K562 (cell line): ENCODE results near the gene SRD5A1. TPM values are rescaled to one million over a fixed set of nuclear protein-coding genes. Genes with fewer than 3 reads are reported as not detected.

Experiments used
- ATAC-seq: fragments of 200-7000 bp; cut with Tn5 transposase; 3 replicates; pipeline ENCODE4 v1.9.1; 2020; ENCODE audit warnings: moderate library complexity
- BruUV-seq: library from RNA; stranded (reverse); fragments of 400-500 nt; replicated peaks from 2 replicates; lab custom pipeline; 2021; lab: Mats Ljungman, UMichigan
- CTCF ChIA-PET: fragments of 300-600 bp; formaldehyde crosslinking; extraction: SDS; loops from one replicate; lab custom pipeline; 2021; ENCODE audit warnings: low intra/inter-chr PET ratio; lab: Yijun Ruan, JAX
- POLR2A ChIA-PET: fragments of 300-600, 350-650 bp; sonication (Branson Sonifier 250); formaldehyde crosslinking; extraction: SDS; loops from one replicate; lab custom pipeline; 2021; ENCODE audit warnings: antibody characterized with exemption, inconsistent platforms; lab: Yijun Ruan, JAX
- DNase-seq, 4 experiments: peaks; one replicate each; pipeline versions ENCODE4 v3.0.0 to v3.0.0-alpha.2; 2011 to 2018; ENCODE audit warnings: low spot score in 3 of 4, mixed read lengths in 3 of 4; ENCODE audit errors: extremely low read depth in 1 of 4
- FAIRE-seq: peaks from 2 replicates; lab custom pipeline; 2011; peaks lifted over from hg19 to GRCh38; lab: Jason Lieb, UNC
- H2AFZ ChIP-seq: 2 replicates; pipeline ENCODE4 v1.6.0; 2011; ENCODE audit warnings: low read depth, low read length, control low read depth, inconsistent platforms
- H3K27ac ChIP-seq: fragments of 200-600 bp; 3 replicates; pipeline ENCODE4 v1.8.0; 2011; ENCODE audit warnings: low read depth, mild to moderate bottlenecking, control low read depth, inconsistent platforms, low read length, moderate library complexity, mixed read lengths; ENCODE audit errors: extremely low read depth
- H3K27me3 ChIP-seq, 2 experiments: fragments of 300-600 bp in 1 of 2; 2 replicates in 1 of 2; 3 replicates in 1 of 2; pipeline versions ENCODE4 v1.6.0 to v1.8.0; 2011; ENCODE audit warnings: inconsistent platforms in 2 of 2, low read length in 2 of 2, mild to moderate bottlenecking in 1 of 2, mixed read lengths in 1 of 2, moderate library complexity in 1 of 2; ENCODE audit not compliant: control insufficient read depth in 2 of 2, insufficient read depth in 2 of 2
- H3K36me3 ChIP-seq: fragments of 300-600 bp; 3 replicates; pipeline ENCODE4 v1.8.0; 2011; ENCODE audit warnings: mild to moderate bottlenecking, low read length, inconsistent platforms; ENCODE audit not compliant: control insufficient read depth, insufficient read depth
- H3K4me1 ChIP-seq, 2 experiments: fragments of 200-600 bp in 1 of 2; replicated peaks in 1 of 2; 2 replicates in 1 of 2; 3 replicates in 1 of 2; pipeline versions ENCODE4 v1.5.1 to v1.8.0; 2011; ENCODE audit warnings: inconsistent platforms in 2 of 2, low read length in 2 of 2, mild to moderate bottlenecking in 1 of 2, mixed read lengths in 1 of 2, moderate library complexity in 1 of 2; ENCODE audit not compliant: control insufficient read depth in 2 of 2, insufficient read depth in 2 of 2
- H3K4me2 ChIP-seq: 2 replicates; pipeline ENCODE4 v1.6.1; 2011; ENCODE audit warnings: low read length, control low read depth, inconsistent platforms, mixed read lengths; ENCODE audit not compliant: insufficient read depth
- H3K4me3 ChIP-seq: fragments of 200-600 bp; sonication (generic), shearing (Covaris generic); 2 replicates; pipeline ENCODE4 v1.5.1; 2016; ENCODE audit warnings: control low read depth, inconsistent platforms
- H3K79me2 ChIP-seq: fragments of 200-600 bp; 3 replicates; pipeline ENCODE4 v1.8.0; 2011; ENCODE audit warnings: low read length, inconsistent platforms; ENCODE audit not compliant: control insufficient read depth, insufficient read depth
- H3K9ac ChIP-seq, 2 experiments: 2 replicates each; pipeline versions ENCODE4 v1.6.0 to v1.6.1; 2011; ENCODE audit warnings: low read depth in 2 of 2, low read length in 2 of 2, control low read depth in 1 of 2, inconsistent platforms in 1 of 2, mild to moderate bottlenecking in 1 of 2, mixed read lengths in 1 of 2; ENCODE audit not compliant: insufficient read depth in 1 of 2
- H3K9me1 ChIP-seq: one replicate; pipeline ENCODE4 v1.6.0; 2011; ENCODE audit warnings: inconsistent platforms, mild to moderate bottlenecking, low read length, moderate library complexity; ENCODE audit not compliant: control insufficient read depth, insufficient read depth
- H3K9me3 ChIP-seq: replicated peaks from 2 replicates; pipeline ENCODE4 v1.5.1; 2011; ENCODE audit warnings: low read depth, low read length, inconsistent platforms; ENCODE audit not compliant: control insufficient read depth, insufficient read depth
- H4K20me1 ChIP-seq: replicated peaks from 2 replicates; pipeline ENCODE4 v1.6.1; 2011; ENCODE audit warnings: low read length, inconsistent platforms, mixed read lengths; ENCODE audit not compliant: control insufficient read depth, insufficient read depth
- NCOA4 ChIP-seq: fragments of 450-650 bp; IDR thresholded peaks from 2 replicates; pipeline ENCODE4 v1.6.1; 2018; ENCODE audit warnings: mild to moderate bottlenecking; ENCODE audit not compliant: partially characterized antibody
- POU5F1 ChIP-seq: fragments of 150-350 bp; IDR thresholded peaks from 2 replicates; pipeline ENCODE4 v1.6.1; 2014; ENCODE audit warnings: borderline replicate concordance, low read length, low read depth, mild to moderate bottlenecking; ENCODE audit not compliant: partially characterized antibody
- SMAD4 ChIP-seq: fragments of 250-450 bp; sonication (Bioruptor Pico); conservative IDR thresholded peaks from 2 replicates; pipeline ENCODE4 v1.8.0; 2021; ENCODE audit warnings: inconsistent platforms, mild to moderate bottlenecking, moderate library complexity
- SREBF1 ChIP-seq: fragments of 150-350 bp; IDR thresholded peaks from 2 replicates; pipeline ENCODE4 v1.6.1; 2014; ENCODE audit warnings: antibody characterized with exemption, low read depth, low read length, borderline replicate concordance
- STAT5A ChIP-seq: IDR thresholded peaks from 2 replicates; pipeline ENCODE4 v1.6.1; 2012; ENCODE audit warnings: low read length, inconsistent platforms, borderline replicate concordance
- WGBS: fragments of 100-300 bp; shearing (Covaris generic); methylation state at CpG from one replicate; pipeline ENCODE4 v1.1.6; 2016; ENCODE audit warnings: low coverage, mixed read lengths; ENCODE audit not compliant: insufficient coverage; ENCODE audit errors: missing lambda C conversion rate; 5-methylcytosine and 5-hydroxymethylcytosine counted together
- in situ Hi-C: fragments of 300-500 bp; cut with MboI; formaldehyde crosslinking; loops from 4 replicates; pipeline ENCODE4 v1.15.0; 2018; ENCODE audit warnings: inconsistent platforms, mixed read lengths
- intact Hi-C: fragments of 100-400 bp; cut with micrococcal nuclease; formaldehyde crosslinking; loops from 2 replicates; pipeline ENCODE4 v1.14.2; 2022
- polyA plus RNA-seq, 8 experiments: library from polyadenylated mRNA; depleted of rRNA in 4 of 8; stranded (reverse) in 5 of 8; unstranded in 3 of 8; fragments of >200 nt; fragmentation: Nextera tagmentation in 2 of 8; fragmentation: Illumina TruSeq in 1 of 8; extraction: Ambion mirVana in 2 of 8; extraction: Trizol in 1 of 8; gene quantifications; 2 replicates each; pipeline versions ENCODE4 v1.2.1 to v1.2.3, GENCODE V29; 2011 to 2014; ENCODE audit warnings: inconsistent platforms in 1 of 8, missing spikeins in 1 of 8
- total RNA-seq, 7 experiments: library from RNA; depleted of rRNA in 6 of 7; stranded (reverse); fragments of >200 nt in 6 of 7; fragmentation: Illumina TruSeq in 2 of 7; extraction: Trizol in 2 of 7; gene quantifications; 2 replicates each; pipeline versions ENCODE4 v1.2.1 to v1.2.3, GENCODE V29; 2011 to 2021; ENCODE audit warnings: low replicate concordance in 1 of 7
- TF ChIP-seq, protein P1 (sequence below): fragments of 150-350 bp; IDR thresholded peaks from 2 replicates; pipeline ENCODE4 v1.6.1; 2014; ENCODE audit warnings: low read depth, mild to moderate bottlenecking, low read length, borderline replicate concordance

SRD5A1 gene
- total and polyA plus RNA-seq, 9 of the 15 experiments (the other 6 are each of a cell fraction or from before 2014, with no cell fraction given), result 1.3 to 22.6 (median 8.1) TPM

DNA sequence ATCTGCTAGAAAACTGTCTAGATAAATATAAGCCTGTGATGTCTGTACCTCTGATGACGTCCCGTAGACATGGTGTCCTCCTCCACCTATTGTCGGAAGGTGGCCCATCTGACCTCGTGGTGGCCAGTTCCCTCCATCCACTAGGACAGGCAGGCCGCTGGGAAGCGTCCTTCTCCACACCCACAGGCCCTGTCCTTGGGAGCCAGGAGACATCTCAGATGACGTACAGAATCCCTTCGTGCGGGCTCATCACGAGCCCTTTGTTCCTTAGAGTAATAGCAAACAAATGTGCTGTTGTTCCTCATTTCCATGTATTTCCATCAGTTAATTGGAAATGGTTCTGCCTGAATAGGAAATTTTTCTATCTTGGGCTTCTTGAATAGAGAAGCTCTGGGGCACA lies 41.6 kb downstream of the SRD5A1 start:
- no peaks in the 10 kb centered on the region for H3K9me1 ChIP-seq
- no peak overlapping the region for H3K9ac ChIP-seq
- no TSS peak for BruUV-seq
- H3K4me3 ChIP-seq, result no peak overlapping the region
- 64% methylated on average over 10 of the region's 10 CpGs for WGBS
- ATAC-seq, result no peak
- ChIA-PET POLR2A (no interaction called here), CTCF (no interaction called here)
- DNase-seq, result no peak
- no peak for FAIRE-seq
- H3K27ac ChIP-seq, result no peak overlapping the region
- intact Hi-C loops, result no loop called here
- H3K36me3 ChIP-seq, result 0 out of 3 replicates have a peak, but pooled peaks cover 3% of the 10 kb centered on the region
- in situ Hi-C loops, result no loop called here
- H3K4me1 ChIP-seq, result no peaks in the 10 kb centered on the region
- no peak overlapping the region for H2AFZ ChIP-seq
- H3K9me3 ChIP-seq, result peaks cover 2% of the 10 kb centered on the region; the same call in 1 of the 2 replicates
- H3K27me3 ChIP-seq, result peaks cover 0 to 4% of the 10 kb centered on the region in 2 experiments; a peak in 1 of 5 replicates
- H3K79me2 ChIP-seq, result no peaks in the 10 kb centered on the region
- TF ChIP-seq SMAD4 (CRISPR knock-in tag) (no peak), STAT5A (no peak), POU5F1 (no peak), SREBF1 (no peak), NCOA4 (no peak)
- TF ChIP-seq, protein P1, sequence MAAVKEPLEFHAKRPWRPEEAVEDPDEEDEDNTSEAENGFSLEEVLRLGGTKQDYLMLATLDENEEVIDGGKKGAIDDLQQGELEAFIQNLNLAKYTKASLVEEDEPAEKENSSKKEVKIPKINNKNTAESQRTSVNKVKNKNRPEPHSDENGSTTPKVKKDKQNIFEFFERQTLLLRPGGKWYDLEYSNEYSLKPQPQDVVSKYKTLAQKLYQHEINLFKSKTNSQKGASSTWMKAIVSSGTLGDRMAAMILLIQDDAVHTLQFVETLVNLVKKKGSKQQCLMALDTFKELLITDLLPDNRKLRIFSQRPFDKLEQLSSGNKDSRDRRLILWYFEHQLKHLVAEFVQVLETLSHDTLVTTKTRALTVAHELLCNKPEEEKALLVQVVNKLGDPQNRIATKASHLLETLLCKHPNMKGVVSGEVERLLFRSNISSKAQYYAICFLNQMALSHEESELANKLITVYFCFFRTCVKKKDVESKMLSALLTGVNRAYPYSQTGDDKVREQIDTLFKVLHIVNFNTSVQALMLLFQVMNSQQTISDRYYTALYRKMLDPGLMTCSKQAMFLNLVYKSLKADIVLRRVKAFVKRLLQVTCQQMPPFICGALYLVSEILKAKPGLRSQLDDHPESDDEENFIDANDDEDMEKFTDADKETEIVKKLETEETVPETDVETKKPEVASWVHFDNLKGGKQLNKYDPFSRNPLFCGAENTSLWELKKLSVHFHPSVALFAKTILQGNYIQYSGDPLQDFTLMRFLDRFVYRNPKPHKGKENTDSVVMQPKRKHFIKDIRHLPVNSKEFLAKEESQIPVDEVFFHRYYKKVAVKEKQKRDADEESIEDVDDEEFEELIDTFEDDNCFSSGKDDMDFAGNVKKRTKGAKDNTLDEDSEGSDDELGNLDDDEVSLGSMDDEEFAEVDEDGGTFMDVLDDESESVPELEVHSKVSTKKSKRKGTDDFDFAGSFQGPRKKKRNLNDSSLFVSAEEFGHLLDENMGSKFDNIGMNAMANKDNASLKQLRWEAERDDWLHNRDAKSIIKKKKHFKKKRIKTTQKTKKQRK, result no peak
- H3K4me2 ChIP-seq, result no peak overlapping the region
- no peaks in the 10 kb centered on the region for H4K20me1 ChIP-seq
